ENCODE results near the gene MAGEF1. TPM values are rescaled to one million over a fixed set of nuclear protein-coding genes. Genes with fewer than 3 reads are reported as not detected.

MAGEF1 gene
- total and polyA plus RNA-seq, 9 of the 15 experiments (the other 6 are each of a cell fraction or from before 2014, with no cell fraction given) = 1.5 to 39.1 (median 19.8) TPM

- 0 out of 2 replicates have a peak, but pooled peaks have one; percentile 11 for TF ChIP-seq FOXP4 (CRISPR knock-in tag; IDR thresholded peaks at IDR 0.05; ENCODE audit: borderline replicate concordance)
- 0 out of 3 replicates have a peak, but pooled peaks of 1 of the 2 experiments have one; percentile 17 for TF ChIP-seq CBX3 (IDR thresholded peaks at IDR 0.05; ENCODE audit: borderline replicate concordance in 1 of 2, low read length in 2 of 2)
- no peak for TF ChIP-seq YBX1 (IDR thresholded peaks at IDR 0.05)
- TF ChIP-seq, protein P1, sequence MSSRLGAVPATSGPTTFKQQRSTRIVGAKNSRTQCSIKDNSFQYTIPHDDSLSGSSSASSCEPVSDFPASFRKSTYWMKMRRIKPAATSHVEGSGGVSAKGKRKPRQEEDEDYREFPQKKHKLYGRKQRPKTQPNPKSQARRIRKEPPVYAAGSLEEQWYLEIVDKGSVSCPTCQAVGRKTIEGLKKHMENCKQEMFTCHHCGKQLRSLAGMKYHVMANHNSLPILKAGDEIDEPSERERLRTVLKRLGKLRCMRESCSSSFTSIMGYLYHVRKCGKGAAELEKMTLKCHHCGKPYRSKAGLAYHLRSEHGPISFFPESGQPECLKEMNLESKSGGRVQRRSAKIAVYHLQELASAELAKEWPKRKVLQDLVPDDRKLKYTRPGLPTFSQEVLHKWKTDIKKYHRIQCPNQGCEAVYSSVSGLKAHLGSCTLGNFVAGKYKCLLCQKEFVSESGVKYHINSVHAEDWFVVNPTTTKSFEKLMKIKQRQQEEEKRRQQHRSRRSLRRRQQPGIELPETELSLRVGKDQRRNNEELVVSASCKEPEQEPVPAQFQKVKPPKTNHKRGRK (tag; IDR thresholded peaks at IDR 0.05) = no peak
- no peak for TF ChIP-seq DMBX1 (CRISPR knock-in tag; IDR thresholded peaks at IDR 0.05; ENCODE audit: borderline replicate concordance)
- peak in 1 of 2 experiments; percentile 82; a peak in 2 of 4 replicates for TF ChIP-seq TRIM24 (IDR thresholded peaks at IDR 0.05)
- no peak for TF ChIP-seq EWSR1 (IDR thresholded peaks at IDR 0.05; ENCODE audit: borderline replicate concordance, low read depth, partially characterized antibody)
- no peak for TF ChIP-seq ZNF398 (CRISPR knock-in tag; IDR thresholded peaks at IDR 0.05)
- no peak for TF ChIP-seq ZNF174 (CRISPR knock-in tag; IDR thresholded peaks at IDR 0.05)
- TF ChIP-seq PPARD (CRISPR knock-in tag; IDR thresholded peaks at IDR 0.05) = no peak
- TF ChIP-seq, protein P2, sequence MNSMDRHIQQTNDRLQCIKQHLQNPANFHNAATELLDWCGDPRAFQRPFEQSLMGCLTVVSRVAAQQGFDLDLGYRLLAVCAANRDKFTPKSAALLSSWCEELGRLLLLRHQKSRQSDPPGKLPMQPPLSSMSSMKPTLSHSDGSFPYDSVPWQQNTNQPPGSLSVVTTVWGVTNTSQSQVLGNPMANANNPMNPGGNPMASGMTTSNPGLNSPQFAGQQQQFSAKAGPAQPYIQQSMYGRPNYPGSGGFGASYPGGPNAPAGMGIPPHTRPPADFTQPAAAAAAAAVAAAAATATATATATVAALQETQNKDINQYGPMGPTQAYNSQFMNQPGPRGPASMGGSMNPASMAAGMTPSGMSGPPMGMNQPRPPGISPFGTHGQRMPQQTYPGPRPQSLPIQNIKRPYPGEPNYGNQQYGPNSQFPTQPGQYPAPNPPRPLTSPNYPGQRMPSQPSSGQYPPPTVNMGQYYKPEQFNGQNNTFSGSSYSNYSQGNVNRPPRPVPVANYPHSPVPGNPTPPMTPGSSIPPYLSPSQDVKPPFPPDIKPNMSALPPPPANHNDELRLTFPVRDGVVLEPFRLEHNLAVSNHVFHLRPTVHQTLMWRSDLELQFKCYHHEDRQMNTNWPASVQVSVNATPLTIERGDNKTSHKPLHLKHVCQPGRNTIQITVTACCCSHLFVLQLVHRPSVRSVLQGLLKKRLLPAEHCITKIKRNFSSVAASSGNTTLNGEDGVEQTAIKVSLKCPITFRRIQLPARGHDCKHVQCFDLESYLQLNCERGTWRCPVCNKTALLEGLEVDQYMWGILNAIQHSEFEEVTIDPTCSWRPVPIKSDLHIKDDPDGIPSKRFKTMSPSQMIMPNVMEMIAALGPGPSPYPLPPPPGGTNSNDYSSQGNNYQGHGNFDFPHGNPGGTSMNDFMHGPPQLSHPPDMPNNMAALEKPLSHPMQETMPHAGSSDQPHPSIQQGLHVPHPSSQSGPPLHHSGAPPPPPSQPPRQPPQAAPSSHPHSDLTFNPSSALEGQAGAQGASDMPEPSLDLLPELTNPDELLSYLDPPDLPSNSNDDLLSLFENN (IDR thresholded peaks at IDR 0.05; ENCODE audit: low read depth in 2 of 2, low read length in 2 of 2) = no peak
- no peak; the same call in 1 of the 2 replicates for TF ChIP-seq ZNF184 (CRISPR knock-in tag; IDR thresholded peaks at IDR 0.05)
- TF ChIP-seq NR1H2 (CRISPR knock-in tag; IDR thresholded peaks at IDR 0.05) = no peak
- no peak for TF ChIP-seq SP2 (IDR thresholded peaks at IDR 0.05; ENCODE audit: extremely low read depth, low read depth, low read length, poor library complexity, severe bottlenecking)
- TF ChIP-seq ZNF766 (CRISPR knock-in tag; conservative IDR thresholded peaks at IDR 0.05) = no peak
- TF ChIP-seq ZNF717 (CRISPR knock-in tag; IDR thresholded peaks at IDR 0.05) = no peak
- no peak for TF ChIP-seq ARHGAP35 (IDR thresholded peaks at IDR 0.05; ENCODE audit: partially characterized antibody)
- peak; percentile 71; the same call in 1 of the 2 replicates for TF ChIP-seq NCOA1 (IDR thresholded peaks at IDR 0.05; ENCODE audit: low read depth)
These were observed at the start of gene MAGEF1 (continued) for GRCh38 chr3:184711493-184712247.
